Measurements from ENCODE around the gene BZW1.

DNA sequence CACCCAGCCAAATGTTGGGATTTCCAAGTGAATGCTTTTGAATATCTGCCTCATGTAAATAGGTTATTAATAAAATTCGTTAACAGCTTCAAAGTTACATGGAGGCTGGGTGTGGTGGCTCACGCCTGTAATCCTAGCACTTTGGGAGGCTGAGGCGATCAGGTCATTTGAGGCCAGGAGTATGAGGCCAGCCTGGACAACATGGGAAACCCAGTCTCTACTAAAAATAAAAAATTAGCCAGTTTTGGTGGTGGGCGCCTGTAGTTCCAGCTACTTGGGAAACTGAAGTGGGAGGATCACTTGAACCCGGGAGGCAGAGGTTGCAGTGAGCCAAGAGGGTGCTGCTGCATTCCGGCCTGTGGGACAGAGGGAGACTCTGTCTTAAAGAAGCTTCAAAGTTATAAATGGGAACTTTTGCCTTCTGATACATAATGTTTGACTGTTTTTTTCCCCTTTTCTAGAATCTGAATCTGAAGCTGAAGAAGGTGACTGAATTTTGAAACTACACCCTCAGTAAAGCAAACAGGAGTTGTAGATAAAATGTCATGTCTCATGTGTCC is 10.1 kb downstream of the BZW1 start:
- TF ChIP-seq, protein P1, sequence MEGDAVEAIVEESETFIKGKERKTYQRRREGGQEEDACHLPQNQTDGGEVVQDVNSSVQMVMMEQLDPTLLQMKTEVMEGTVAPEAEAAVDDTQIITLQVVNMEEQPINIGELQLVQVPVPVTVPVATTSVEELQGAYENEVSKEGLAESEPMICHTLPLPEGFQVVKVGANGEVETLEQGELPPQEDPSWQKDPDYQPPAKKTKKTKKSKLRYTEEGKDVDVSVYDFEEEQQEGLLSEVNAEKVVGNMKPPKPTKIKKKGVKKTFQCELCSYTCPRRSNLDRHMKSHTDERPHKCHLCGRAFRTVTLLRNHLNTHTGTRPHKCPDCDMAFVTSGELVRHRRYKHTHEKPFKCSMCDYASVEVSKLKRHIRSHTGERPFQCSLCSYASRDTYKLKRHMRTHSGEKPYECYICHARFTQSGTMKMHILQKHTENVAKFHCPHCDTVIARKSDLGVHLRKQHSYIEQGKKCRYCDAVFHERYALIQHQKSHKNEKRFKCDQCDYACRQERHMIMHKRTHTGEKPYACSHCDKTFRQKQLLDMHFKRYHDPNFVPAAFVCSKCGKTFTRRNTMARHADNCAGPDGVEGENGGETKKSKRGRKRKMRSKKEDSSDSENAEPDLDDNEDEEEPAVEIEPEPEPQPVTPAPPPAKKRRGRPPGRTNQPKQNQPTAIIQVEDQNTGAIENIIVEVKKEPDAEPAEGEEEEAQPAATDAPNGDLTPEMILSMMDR (IDR thresholded peaks at IDR 0.05; ENCODE audit: insufficient read depth, low read length) = no peak
- TF ChIP-seq, protein P2, sequence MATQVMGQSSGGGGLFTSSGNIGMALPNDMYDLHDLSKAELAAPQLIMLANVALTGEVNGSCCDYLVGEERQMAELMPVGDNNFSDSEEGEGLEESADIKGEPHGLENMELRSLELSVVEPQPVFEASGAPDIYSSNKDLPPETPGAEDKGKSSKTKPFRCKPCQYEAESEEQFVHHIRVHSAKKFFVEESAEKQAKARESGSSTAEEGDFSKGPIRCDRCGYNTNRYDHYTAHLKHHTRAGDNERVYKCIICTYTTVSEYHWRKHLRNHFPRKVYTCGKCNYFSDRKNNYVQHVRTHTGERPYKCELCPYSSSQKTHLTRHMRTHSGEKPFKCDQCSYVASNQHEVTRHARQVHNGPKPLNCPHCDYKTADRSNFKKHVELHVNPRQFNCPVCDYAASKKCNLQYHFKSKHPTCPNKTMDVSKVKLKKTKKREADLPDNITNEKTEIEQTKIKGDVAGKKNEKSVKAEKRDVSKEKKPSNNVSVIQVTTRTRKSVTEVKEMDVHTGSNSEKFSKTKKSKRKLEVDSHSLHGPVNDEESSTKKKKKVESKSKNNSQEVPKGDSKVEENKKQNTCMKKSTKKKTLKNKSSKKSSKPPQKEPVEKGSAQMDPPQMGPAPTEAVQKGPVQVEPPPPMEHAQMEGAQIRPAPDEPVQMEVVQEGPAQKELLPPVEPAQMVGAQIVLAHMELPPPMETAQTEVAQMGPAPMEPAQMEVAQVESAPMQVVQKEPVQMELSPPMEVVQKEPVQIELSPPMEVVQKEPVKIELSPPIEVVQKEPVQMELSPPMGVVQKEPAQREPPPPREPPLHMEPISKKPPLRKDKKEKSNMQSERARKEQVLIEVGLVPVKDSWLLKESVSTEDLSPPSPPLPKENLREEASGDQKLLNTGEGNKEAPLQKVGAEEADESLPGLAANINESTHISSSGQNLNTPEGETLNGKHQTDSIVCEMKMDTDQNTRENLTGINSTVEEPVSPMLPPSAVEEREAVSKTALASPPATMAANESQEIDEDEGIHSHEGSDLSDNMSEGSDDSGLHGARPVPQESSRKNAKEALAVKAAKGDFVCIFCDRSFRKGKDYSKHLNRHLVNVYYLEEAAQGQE (IDR thresholded peaks at IDR 0.05; ENCODE audit: insufficient replicate concordance, low read depth) = no peak

Data from HL-60 (cell line).